AG04449 (cell line): ENCODE measurements around the gene RAD51B.

ENCODE experiments used
- CTCF ChIA-PET: fragments of 350-600 bp; formaldehyde crosslinking; extraction: SDS; loops from one replicate; lab custom pipeline; 2021; ENCODE audit warnings: antibody characterized with exemption; lab: Yijun Ruan, JAX
- POLR2A ChIA-PET: fragments of 400-600, 350-600 bp; formaldehyde crosslinking; extraction: SDS; loops from one replicate; lab custom pipeline; 2020; ENCODE audit warnings: antibody characterized with exemption, inconsistent platforms; lab: Yijun Ruan, JAX
- DNase-seq: peaks from one replicate; pipeline ENCODE4 v3.0.0-alpha.2; 2010; ENCODE audit warnings: low read depth, low spot score
- H3K4me3 ChIP-seq: 2 replicates; pipeline ENCODE4 v1.5.1; 2011; ENCODE audit warnings: low read depth, mild to moderate bottlenecking, control low read depth, low read length
- CTCF ChIP-seq: IDR thresholded peaks from one replicate; pipeline ENCODE4 v1.5.1; 2011; ENCODE audit warnings: mild to moderate bottlenecking, moderate library complexity, low read length, control low read depth, inconsistent platforms; ENCODE audit not compliant: insufficient read depth; ENCODE audit errors: missing control alignments

RAD51B gene

GRCh38 chr14:68748691-68749090, 929.1 kb downstream of the RAD51B start:
- H3K4me3 ChIP-seq, result no peak overlapping the region
- POLR2A ChIA-PET, result no interaction called here
- TF ChIP-seq CTCF, result no peak
- DNase-seq, result no peak
- CTCF ChIA-PET, result no interaction called here

- TF ChIP-seq CTCF, result no peak
- no peak for DNase-seq
- POLR2A ChIA-PET, result no interaction called here
- CTCF ChIA-PET, result interaction anchor here (0.6 kb wide), 1 partner anchor 13 kb away, joined by 3 read pairs; no protein-coding TSS in a partner anchor
- H3K4me3 ChIP-seq, result no peak overlapping the region
These were observed 930.2 kb downstream of the RAD51B start for GRCh38 chr14:68749487-68750475.

GRCh38 chr14:68752271-68753006, 932.9 kb downstream of the RAD51B start:
- H3K4me3 ChIP-seq, result no peak overlapping the region
- POLR2A ChIA-PET, result interaction anchor here (1.0 kb wide), 1 partner anchor 41 kb away, joined by 4 read pairs; the partner anchor contains the start of gene ZFP36L1
- no peak for TF ChIP-seq CTCF
- no peak for DNase-seq
- CTCF ChIA-PET, result no interaction called here

- ChIA-PET CTCF (no interaction called here), POLR2A (no interaction called here)
- TF ChIP-seq CTCF, result no peak
- peak; percentile 31 for DNase-seq
- H3K4me3 ChIP-seq, result no peak overlapping the region
These were observed 934.1 kb downstream of the RAD51B start for GRCh38 chr14:68753690-68754089.

GRCh38 chr14:68755016-68755353, 935.4 kb downstream of the RAD51B start:
- TF ChIP-seq CTCF, result no peak
- ChIA-PET CTCF (interaction anchor here (1.4 kb wide), 1 partner anchor 33 kb away, joined by 3 read pairs; no protein-coding TSS in a partner anchor), POLR2A (interaction anchor here (0.8 kb wide), 1 partner anchor 313 kb away, joined by 4 read pairs; no protein-coding TSS in a partner anchor)
- no peak for DNase-seq
- H3K4me3 ChIP-seq, result no peak overlapping the region
